Fibroblast of lung (primary cell): Measurements from ENCODE around the gene CBY3. TPM values are rescaled to one million over a fixed set of nuclear protein-coding genes. Genes with fewer than 3 reads are reported as not detected.
"Not testable (repeated sequence)": the region's sequence is repeated elsewhere in the genome, so short reads cannot be mapped to it uniquely, and the experiment has no call there.

ENCODE experiments used
- DNase-seq, 2 donors: peaks; one replicate each; pipeline versions ENCODE4 v3.0.0 to v3.0.0-alpha.2; 2010; ENCODE audit warnings: low read depth in 2 of 2
- H2AFZ ChIP-seq: 2 replicates; pipeline ENCODE4 v1.5.1; 2012; ENCODE audit warnings: low read length, control low read depth, inconsistent platforms
- H3K27ac ChIP-seq: 2 replicates; pipeline ENCODE4 v1.5.1; 2011; ENCODE audit warnings: low read length, control low read depth; ENCODE audit not compliant: insufficient read depth
- H3K27me3 ChIP-seq: 2 replicates; pipeline ENCODE4 v1.5.1; 2011; ENCODE audit warnings: mild to moderate bottlenecking, low read length; ENCODE audit not compliant: control insufficient read depth, insufficient read depth
- H3K36me3 ChIP-seq: 2 replicates; pipeline ENCODE4 v1.5.1; 2011; ENCODE audit warnings: low read length; ENCODE audit not compliant: control insufficient read depth, insufficient read depth
- H3K4me1 ChIP-seq: 2 replicates; pipeline ENCODE4 v1.5.1; 2011; ENCODE audit warnings: low read length; ENCODE audit not compliant: control insufficient read depth, insufficient read depth; ENCODE audit errors: extremely low read depth
- H3K4me2 ChIP-seq: 2 replicates; pipeline ENCODE4 v1.5.1; 2011; ENCODE audit warnings: low read length, control low read depth; ENCODE audit not compliant: insufficient read depth; ENCODE audit errors: extremely low read depth
- H3K4me3 ChIP-seq, 4 experiments: fragments of 200-600 bp in 1 of 4; sonication (generic) in 1 of 4; replicated peaks in 1 of 4; 2 replicates each; pipeline ENCODE4 v1.5.1; 2011 to 2016; ENCODE audit warnings: low read length in 4 of 4, low read depth in 3 of 4, mild to moderate bottlenecking in 3 of 4, control low read depth in 2 of 4, inconsistent platforms in 1 of 4, mixed read lengths in 1 of 4; ENCODE audit not compliant: insufficient read depth in 1 of 4; ENCODE audit errors: control extremely low read depth in 1 of 4
- H3K79me2 ChIP-seq: 2 replicates; pipeline ENCODE4 v1.5.1; 2012; ENCODE audit warnings: mild to moderate bottlenecking, low read length, inconsistent platforms; ENCODE audit not compliant: control insufficient read depth, insufficient read depth
- H3K9ac ChIP-seq: 2 replicates; pipeline ENCODE4 v1.5.1; 2011; ENCODE audit warnings: mild to moderate bottlenecking, low read length, control low read depth; ENCODE audit not compliant: insufficient read depth
- H3K9me3 ChIP-seq: 2 replicates; pipeline ENCODE4 v1.5.1; 2012; ENCODE audit warnings: low read depth, low read length; ENCODE audit not compliant: control insufficient read depth, insufficient read depth
- H4K20me1 ChIP-seq: 2 replicates; pipeline ENCODE4 v1.5.1; 2011; ENCODE audit warnings: low read length; ENCODE audit not compliant: control insufficient read depth, insufficient read depth; ENCODE audit errors: extremely low read depth
- EZH2 ChIP-seq: IDR thresholded peaks from 2 replicates; pipeline ENCODE4 v1.5.1; 2012; ENCODE audit warnings: low read length, control low read depth, mild to moderate bottlenecking; ENCODE audit errors: missing control alignments
- polyA plus RNA-seq, 2 donors: library from polyadenylated mRNA; depleted of rRNA in 1 of 2; stranded (reverse) in 1 of 2; unstranded in 1 of 2; fragments of >200 nt; gene quantifications; 2 replicates each; pipeline ENCODE4 v1.2.1, GENCODE V29; 2011 to 2012; ENCODE audit warnings: missing spikeins in 1 of 2
- total RNA-seq: library from RNA; depleted of rRNA; stranded (reverse); fragments of >200 nt; gene quantifications from 2 replicates; pipeline ENCODE4 v1.2.1, GENCODE V29; 2014
- TF ChIP-seq, protein P1 (sequence below), 2 donors: IDR thresholded peaks in 1 of 2; conservative IDR thresholded peaks in 1 of 2; 1 replicate in 1 of 2; 2 replicates in 1 of 2; pipeline ENCODE4 v1.5.1; 2011 to 2012; ENCODE audit warnings: low read length in 2 of 2, control low read depth in 1 of 2, inconsistent platforms in 1 of 2, low read depth in 1 of 2, mild to moderate bottlenecking in 1 of 2

Gene CBY3
- total and polyA plus RNA-seq, 2 donors (not counting 1 experiment from before 2014, with no cell fraction given): not detected

DNA sequence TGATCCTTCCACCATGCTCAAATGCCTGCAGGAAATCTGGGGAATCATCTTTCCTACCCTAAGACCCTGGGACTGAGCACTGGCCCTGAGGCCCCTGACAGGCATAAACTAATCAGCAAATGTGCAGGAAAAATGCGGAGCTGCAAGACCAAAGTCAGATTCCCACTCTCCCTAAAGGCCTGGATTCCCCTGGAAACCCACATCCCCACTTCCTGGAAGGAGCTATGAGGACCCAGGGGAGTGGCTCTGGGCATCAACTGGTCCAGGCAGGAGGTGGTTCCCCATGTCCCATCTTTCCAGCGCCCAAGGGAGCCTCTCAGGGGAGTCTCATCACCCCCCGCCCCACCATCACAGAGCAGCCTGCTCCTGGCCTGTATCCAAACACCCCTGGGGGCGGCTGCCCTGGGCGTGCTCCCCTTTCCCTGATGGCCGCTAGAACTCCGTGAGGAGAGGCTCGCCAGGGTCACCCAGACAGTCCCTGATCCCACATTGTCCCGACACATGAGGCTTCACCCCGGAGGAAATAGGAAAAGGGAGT is 31.6 kb downstream of the CBY3 start:
- H3K36me3 ChIP-seq, H3K4me1 ChIP-seq, H2AFZ ChIP-seq, H3K9me3 ChIP-seq, H3K9ac ChIP-seq, H3K27ac ChIP-seq, H3K27me3 ChIP-seq, H4K20me1 ChIP-seq, H3K4me2 ChIP-seq, H3K4me3 ChIP-seq, H3K79me2 ChIP-seq, DNase-seq: not testable (repeated sequence)

DNA sequence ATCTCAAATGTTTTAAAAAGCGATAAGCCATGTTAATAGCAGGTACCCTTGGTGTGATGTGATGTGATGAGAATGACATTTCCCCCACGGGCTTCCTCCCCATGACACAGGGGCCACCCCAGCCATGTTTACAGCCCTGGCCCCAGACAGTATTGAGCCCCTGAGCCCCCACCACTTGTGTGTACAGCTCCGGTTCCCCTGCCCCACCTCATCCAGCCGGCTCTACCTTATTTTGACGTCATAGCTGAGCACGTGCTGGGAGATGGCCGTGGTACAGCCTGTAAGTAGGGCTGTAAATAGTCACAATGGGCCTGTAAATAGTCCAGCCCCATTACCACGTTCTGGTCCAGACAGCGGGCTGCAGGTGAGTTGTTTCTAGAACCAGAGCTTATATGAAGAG is 32.4 kb downstream of the CBY3 start:
- Histone ChIP-seq H3K4me2 (no peak overlapping the region), H3K9me3 (no peaks in the 10 kb centered on the region), H4K20me1 (no peaks in the 10 kb centered on the region), H3K36me3 (no peaks in the 10 kb centered on the region), H2AFZ (no peak overlapping the region), H3K9ac (no peak overlapping the region), H3K27ac (no peak overlapping the region), H3K79me2 (no peaks in the 10 kb centered on the region), H3K4me1 (no peaks in the 10 kb centered on the region), H3K27me3 (peaks cover 3% of the 10 kb centered on the region), H3K4me3 (no peak overlapping the region)
- TF ChIP-seq, protein P1, sequence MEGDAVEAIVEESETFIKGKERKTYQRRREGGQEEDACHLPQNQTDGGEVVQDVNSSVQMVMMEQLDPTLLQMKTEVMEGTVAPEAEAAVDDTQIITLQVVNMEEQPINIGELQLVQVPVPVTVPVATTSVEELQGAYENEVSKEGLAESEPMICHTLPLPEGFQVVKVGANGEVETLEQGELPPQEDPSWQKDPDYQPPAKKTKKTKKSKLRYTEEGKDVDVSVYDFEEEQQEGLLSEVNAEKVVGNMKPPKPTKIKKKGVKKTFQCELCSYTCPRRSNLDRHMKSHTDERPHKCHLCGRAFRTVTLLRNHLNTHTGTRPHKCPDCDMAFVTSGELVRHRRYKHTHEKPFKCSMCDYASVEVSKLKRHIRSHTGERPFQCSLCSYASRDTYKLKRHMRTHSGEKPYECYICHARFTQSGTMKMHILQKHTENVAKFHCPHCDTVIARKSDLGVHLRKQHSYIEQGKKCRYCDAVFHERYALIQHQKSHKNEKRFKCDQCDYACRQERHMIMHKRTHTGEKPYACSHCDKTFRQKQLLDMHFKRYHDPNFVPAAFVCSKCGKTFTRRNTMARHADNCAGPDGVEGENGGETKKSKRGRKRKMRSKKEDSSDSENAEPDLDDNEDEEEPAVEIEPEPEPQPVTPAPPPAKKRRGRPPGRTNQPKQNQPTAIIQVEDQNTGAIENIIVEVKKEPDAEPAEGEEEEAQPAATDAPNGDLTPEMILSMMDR (conservative IDR thresholded peaks at IDR 0.05 in 1 of 2, IDR thresholded peaks at IDR 0.05 in 1 of 2; ENCODE audit: low read depth in 1 of 2, low read length in 2 of 2): no peak
- TF ChIP-seq EZH2: no peak
- no peak for DNase-seq

DNA sequence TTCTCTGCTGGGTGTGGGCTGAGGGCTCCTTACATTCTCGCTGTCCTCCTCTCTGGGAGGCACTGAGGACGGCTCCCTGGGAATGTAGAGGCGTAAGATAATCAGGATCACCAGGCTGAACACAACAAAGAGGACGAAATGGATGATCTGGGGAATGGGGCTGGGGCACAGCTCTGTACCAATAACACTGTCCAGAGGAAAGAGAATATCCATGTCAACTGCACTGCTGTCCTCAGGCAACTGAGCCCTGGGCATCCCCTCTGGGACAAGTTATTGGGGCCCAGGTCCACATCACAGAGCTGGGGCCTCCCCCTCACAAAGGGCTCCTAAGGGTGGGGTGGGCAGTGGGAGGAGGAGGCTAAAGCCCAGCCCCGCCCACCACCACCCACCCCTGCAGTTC is 36.1 kb downstream of the CBY3 start:
- not testable (repeated sequence) for H3K4me1 ChIP-seq, H4K20me1 ChIP-seq, H2AFZ ChIP-seq, H3K9me3 ChIP-seq, H3K4me3 ChIP-seq, H3K79me2 ChIP-seq, H3K9ac ChIP-seq, H3K36me3 ChIP-seq, H3K27me3 ChIP-seq, H3K4me2 ChIP-seq, H3K27ac ChIP-seq, DNase-seq

DNA sequence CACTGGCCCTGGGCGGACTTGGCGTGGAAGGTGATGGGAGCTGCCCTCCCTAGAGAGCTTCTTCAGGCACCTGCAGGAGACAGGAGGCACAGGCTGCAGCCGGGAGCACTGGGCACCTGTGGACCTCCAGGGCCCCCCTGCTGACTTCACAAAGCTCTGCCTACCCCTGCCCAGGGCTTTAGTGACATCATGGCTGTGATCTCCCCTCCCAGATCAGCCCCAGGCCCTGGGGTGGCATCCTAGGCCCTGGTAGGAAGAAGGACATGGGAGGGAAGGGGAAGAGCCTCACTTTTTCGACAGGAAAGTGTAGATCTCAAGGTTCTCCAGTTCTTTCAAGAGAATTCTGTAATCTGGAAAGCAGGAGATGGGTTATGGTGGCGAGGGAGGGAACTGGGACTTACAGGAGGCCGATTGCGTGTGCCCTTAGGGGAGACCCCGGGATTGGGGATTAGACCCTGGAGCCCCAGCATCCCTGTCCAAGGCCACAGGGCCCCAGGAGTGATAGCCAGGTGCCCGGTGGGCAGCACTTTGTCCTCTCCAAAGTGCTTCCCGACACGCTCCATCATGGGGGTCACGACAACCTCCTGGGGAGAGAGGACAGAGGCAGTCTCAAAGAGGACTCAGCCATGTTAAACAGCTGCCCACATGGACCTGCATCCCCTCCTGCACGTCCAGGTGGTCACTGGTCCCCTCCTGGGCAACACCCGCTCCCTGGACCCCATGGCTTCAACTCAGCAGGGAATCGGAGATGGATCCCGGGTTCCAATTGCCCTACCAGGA is 37.5 kb downstream of the CBY3 start:
- not testable (repeated sequence) for H3K27me3 ChIP-seq, H3K36me3 ChIP-seq, H2AFZ ChIP-seq, H4K20me1 ChIP-seq, H3K4me1 ChIP-seq, H3K79me2 ChIP-seq, DNase-seq, H3K9me3 ChIP-seq, H3K9ac ChIP-seq, H3K4me2 ChIP-seq, H3K27ac ChIP-seq, H3K4me3 ChIP-seq

DNA sequence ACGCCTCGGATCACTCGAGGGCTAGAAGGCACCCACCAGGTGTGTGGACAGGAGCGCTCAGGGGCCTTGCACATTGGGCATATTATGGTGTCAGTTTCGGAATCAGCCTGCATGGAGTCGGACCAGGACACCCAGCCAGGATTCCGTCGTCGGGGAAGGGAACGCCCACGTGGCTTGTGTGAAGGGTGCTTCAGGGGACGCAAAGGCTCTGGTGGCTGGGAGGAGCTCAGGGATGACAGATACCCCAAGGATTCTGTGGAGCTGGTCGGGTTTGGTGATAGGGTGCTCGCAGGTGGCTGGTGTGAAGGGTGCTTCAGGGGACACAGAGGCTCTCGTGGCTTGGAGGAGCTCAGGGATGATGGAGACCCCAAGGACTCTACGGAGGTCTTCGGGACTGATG is 38.2 kb downstream of the CBY3 start:
- H3K4me1 ChIP-seq, H2AFZ ChIP-seq, H3K36me3 ChIP-seq, H4K20me1 ChIP-seq, H3K27ac ChIP-seq, H3K4me3 ChIP-seq, H3K9me3 ChIP-seq, H3K27me3 ChIP-seq, DNase-seq, H3K9ac ChIP-seq, H3K79me2 ChIP-seq, H3K4me2 ChIP-seq: not testable (repeated sequence)

DNA sequence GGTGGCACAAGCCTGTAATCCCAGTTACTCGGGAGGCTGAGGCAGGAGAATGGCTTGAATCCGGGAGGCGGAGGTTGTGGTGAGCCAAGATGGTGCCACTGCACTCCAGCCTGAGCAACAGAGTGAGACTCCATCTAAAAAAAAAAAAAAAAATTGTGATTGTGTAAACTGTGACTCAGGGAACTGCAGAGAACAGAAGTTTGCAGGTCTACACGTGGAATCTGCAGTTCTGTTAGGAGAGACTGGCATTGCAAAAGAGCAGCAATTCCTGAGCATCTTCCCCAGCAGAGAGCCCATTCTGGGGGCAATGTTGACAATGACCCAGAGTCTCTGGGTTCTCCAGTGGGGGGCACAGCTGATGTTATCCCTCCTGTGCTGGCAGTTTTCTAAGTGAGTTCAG is 39.1 kb downstream of the CBY3 start:
- H3K27ac ChIP-seq, H3K4me2 ChIP-seq, H3K36me3 ChIP-seq, H3K9ac ChIP-seq, H3K9me3 ChIP-seq, H3K4me3 ChIP-seq, H3K27me3 ChIP-seq, H4K20me1 ChIP-seq, H2AFZ ChIP-seq, H3K4me1 ChIP-seq, H3K79me2 ChIP-seq, DNase-seq: not testable (repeated sequence)
